GM06990 (cell line): ENCODE measurements around the gene SAMD9.

ENCODE experiments used
- DNase-seq: peaks from one replicate; pipeline ENCODE4 v3.0.0-alpha.2; 2011; ENCODE audit not compliant: insufficient read length; ENCODE audit errors: extremely low read depth
- H3K27me3 ChIP-seq: replicated peaks from 2 replicates; pipeline ENCODE4 v1.6.0; 2011; ENCODE audit warnings: low read length; ENCODE audit not compliant: control insufficient read depth, insufficient read depth
- H3K36me3 ChIP-seq: 2 replicates; pipeline ENCODE4 v1.5.1; 2011; ENCODE audit warnings: low read length; ENCODE audit not compliant: control insufficient read depth, insufficient read depth
- H3K4me3 ChIP-seq: replicated peaks from 2 replicates; pipeline ENCODE4 v1.5.1; 2011; ENCODE audit warnings: low read depth, mild to moderate bottlenecking, control low read depth, low read length
- TF ChIP-seq, protein P1 (sequence below): IDR thresholded peaks from 2 replicates; pipeline ENCODE4 v1.5.1; 2011; ENCODE audit warnings: low read length, control low read depth, mild to moderate bottlenecking, inconsistent platforms; ENCODE audit not compliant: insufficient read depth, poor library complexity, severe bottlenecking

SAMD9 gene

DNA sequence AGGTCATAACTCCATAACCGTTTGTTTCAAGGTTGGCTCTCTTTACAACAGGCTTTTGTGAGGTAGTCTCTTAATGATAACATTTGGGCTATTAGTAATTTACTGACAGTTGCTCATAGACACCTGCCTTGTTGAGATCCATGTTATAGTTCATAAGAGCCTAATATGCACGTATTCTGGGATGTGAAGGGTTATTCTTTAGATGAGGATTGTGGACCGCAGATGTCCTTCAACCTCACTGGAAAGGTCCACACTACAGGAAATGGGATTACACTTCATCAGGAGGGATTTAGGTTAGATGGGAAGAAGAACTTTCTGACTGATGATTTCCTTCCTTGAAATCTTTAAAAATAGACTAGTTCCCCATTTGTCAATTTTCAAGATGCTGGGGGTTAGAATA, 62.8 kb downstream of the SAMD9 start:
- DNase-seq = no peak
- Histone ChIP-seq H3K36me3 (no peaks in the 10 kb centered on the region), H3K4me3 (no peak overlapping the region), H3K27me3 (no peaks in the 10 kb centered on the region)
- TF ChIP-seq, protein P1, sequence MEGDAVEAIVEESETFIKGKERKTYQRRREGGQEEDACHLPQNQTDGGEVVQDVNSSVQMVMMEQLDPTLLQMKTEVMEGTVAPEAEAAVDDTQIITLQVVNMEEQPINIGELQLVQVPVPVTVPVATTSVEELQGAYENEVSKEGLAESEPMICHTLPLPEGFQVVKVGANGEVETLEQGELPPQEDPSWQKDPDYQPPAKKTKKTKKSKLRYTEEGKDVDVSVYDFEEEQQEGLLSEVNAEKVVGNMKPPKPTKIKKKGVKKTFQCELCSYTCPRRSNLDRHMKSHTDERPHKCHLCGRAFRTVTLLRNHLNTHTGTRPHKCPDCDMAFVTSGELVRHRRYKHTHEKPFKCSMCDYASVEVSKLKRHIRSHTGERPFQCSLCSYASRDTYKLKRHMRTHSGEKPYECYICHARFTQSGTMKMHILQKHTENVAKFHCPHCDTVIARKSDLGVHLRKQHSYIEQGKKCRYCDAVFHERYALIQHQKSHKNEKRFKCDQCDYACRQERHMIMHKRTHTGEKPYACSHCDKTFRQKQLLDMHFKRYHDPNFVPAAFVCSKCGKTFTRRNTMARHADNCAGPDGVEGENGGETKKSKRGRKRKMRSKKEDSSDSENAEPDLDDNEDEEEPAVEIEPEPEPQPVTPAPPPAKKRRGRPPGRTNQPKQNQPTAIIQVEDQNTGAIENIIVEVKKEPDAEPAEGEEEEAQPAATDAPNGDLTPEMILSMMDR = no peak

DNA sequence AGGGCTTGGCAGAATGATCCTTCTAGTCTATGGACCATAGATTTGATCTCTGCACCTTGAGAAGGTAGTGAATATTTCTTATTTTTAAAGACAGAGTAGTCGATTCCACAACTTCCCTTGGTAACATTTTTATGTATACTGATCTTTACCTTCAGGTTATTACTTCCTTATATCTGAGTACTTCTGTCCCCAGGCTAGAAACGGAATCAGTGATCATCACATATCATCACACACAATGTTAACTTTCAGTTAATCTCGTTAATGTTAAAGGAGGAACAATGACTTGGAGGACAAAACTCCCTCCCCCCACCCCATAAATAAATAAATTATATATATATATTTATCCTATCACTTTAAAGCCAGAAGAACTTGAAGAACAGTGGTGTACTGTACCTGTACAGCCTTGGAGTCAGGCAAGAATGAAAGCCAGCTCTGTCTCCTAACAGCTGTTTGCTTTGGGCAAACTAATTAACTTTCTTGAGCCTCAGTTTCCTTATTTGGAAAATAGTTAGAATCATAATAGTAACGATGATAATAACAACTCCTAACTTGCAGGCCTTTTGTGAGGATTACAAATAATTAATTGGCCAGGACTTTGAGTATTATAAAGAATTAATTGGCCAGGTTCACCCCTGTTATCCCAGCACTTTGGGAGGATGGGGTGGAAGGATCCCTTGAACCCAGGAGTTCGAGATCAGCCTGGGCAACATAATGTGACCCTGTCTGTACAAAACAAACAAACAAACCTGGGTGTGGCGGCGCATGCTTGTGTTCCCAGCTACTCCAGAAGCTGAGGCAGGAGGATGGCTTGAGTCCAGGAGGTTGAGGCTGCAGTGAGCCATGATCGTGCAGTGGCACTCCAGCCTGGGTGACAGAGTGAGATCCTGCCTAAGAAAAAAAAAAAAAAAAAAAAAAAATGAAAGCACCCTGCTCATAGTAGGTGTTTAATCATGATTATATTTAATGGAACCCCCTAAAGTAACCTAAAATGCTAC, 63.5 kb downstream of the SAMD9 start:
- Histone ChIP-seq H3K4me3 (no peak overlapping the region), H3K36me3 (no peaks in the 10 kb centered on the region), H3K27me3 (no peaks in the 10 kb centered on the region)
- TF ChIP-seq, protein P1 = no peak
- no peak for DNase-seq

DNA sequence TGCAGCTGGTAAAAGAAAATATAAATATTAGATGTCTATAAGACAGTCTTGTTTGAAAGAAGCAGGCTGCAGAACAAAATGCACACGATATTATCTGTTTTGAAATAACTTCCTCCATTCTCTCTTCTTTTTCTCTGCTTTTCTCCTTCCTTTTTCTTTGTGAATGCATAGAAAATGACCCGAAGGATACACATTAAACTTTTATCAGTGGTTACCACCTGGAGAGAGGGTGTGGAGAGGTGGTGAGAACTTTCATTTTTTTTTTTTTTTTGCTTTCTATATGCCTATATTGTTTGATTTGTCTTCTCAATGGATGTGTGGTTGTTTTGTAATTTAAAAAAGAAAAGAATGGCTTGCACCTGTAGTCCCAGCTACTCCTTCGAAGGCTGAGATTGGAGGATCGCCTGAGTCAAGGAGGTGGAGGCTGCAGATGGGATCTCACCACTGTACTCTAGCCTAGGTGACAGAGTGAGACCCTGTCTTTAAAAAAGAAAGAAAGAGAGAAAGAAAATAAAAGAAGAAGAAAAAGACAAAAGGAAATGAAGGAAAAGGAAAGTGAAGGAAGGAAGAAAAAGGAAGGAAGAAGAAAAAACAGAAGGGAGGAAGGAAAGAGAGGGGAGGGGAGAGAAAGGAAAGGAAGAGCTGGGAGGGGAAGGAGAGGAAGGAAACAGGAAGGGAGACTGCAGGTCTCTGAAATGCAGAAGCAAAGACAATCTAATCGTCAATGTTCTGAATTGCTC, 64.4 kb downstream of the SAMD9 start:
- no peak for DNase-seq
- H3K27me3 ChIP-seq = no peaks in the 10 kb centered on the region
- TF ChIP-seq, protein P1 = no peak
- H3K36me3 ChIP-seq = no peaks in the 10 kb centered on the region
- H3K4me3 ChIP-seq = no peak overlapping the region

DNA sequence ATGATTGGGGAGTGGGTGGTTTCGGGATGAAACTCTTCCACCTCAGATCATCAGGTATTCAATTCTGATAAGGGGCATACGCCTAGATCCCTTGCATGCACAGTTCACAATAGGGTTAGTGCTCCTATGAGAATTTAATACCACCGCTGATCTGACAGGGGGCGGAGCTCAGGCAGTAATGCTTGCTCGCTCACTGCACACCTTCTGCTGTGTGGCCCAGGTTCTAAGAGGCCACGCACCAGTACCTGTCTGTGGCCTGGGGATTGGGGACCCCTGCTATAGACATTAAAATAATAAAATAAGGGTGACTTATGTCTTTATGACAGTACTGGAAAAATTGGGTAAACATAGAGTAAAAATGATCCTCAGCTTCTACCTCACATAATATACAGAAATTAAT, 66.1 kb downstream of the SAMD9 start:
- no peak overlapping the region for H3K4me3 ChIP-seq
- no peaks in the 10 kb centered on the region for H3K36me3 ChIP-seq
- TF ChIP-seq, protein P1 = no peak
- DNase-seq = no peak
- no peaks in the 10 kb centered on the region for H3K27me3 ChIP-seq
